KG1 (cell line): ENCODE results near the gene FCN2.

Experiments used
- DNase-seq: peaks from one replicate; lab custom pipeline; 2025; lab: John Stamatoyannopoulos, UW

Gene FCN2

GRCh38 chr9:134912126-134912840, 31.7 kb downstream of the FCN2 start:
- no peak for DNase-seq

GRCh38 chr9:134913041-134913712, 32.6 kb downstream of the FCN2 start:
- DNase-seq = no peak

GRCh38 chr9:134913713-134914500, 33.3 kb downstream of the FCN2 start:
- no peak for DNase-seq

DNA sequence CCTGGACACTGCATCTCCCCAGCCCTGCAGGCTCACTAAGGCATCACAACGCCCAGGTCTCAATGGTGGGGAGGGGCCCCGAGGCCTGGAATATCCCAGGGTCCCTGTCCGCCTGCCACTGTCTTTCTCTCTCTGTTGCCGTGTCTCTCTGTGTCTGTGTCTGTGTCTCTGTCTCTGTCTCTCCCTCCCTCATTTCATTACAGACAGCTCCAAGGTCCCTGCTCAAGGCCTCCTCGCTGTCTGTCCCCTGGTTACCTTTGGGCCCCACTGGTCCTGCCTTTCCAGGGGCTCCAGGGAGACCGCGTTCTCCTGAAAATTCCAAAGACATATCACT, 33.9 kb downstream of the FCN2 start:
- no peak for DNase-seq

DNA sequence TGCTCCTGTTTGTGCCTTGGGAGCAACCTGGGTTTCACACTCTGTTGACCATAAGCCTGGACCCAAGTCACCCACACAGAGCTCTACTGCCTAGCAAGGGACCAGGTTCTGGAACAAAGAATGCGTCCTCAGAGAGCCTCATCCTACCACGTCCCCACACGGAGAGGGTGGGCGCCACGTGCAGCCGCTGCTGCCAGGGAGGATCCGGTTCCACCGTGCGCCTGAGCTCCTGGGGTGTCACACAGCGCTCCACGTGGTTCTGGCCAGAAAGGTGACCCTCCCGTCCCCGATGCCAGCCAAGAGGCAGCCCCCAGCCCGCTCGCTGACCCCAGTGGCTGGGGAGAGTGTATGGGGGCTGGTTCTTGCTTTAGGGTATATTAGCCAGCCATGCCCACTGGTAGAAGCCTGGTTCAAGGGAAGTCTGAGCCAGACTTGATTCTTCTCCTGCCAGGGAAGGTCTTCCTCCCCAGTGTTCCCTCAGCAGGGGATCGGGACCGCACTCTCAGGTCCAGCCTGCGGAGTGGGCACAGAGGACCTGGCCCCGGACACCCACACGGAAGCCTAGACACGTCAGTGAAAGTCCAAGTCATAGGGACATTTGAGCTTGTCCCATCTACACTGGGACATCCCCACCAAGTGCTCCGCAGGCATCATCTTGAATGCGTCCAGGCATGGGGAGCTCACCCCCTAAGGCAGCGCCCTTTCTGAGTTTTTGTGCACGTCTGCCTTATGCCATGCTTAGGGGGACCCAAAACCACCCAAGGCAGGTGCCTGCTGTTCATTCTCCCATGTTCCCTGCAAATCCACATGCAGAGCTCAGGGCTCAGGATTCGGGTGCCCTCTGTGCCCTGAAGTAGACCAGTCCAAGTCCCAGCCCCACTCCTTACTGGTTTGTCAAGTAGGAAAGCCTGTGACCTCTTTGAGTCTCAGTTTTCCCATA, 34.7 kb downstream of the FCN2 start:
- DNase-seq = no peak

GRCh38 chr9:134916161-134916665, 35.6 kb downstream of the FCN2 start:
- DNase-seq = no peak

- DNase-seq = no peak
Observed at GRCh38 chr9:134917431-134918373, 37.1 kb downstream of the FCN2 start, which contains the start of gene FCN1. TSS of gene FCN1 (minus strand) at chr9:134917912. CDS start at chr9:134917871, 41 bp downstream.

GRCh38 chr9:134918646-134919045, 38.0 kb downstream of the FCN2 start:
- no peak for DNase-seq

DNA sequence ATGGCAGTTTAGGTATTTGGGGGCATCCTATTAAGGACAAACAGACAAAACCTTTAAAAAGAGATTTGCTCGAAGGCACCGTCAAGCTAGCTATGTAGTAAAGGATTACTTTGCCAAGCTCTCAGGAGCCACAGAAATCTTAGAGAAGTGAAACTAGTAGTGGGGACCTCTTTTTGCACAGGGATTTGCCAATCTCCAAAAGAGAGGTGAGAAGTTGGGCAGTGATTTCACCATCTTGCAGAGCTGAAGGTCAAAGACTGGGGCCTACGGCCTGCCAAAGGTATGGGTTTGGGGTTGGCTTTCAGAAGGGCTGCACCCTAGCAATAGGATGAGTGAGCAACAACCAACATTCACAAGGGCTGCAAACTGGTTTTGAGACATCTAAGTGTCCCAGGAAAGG, 38.7 kb downstream of the FCN2 start:
- DNase-seq = no peak

DNA sequence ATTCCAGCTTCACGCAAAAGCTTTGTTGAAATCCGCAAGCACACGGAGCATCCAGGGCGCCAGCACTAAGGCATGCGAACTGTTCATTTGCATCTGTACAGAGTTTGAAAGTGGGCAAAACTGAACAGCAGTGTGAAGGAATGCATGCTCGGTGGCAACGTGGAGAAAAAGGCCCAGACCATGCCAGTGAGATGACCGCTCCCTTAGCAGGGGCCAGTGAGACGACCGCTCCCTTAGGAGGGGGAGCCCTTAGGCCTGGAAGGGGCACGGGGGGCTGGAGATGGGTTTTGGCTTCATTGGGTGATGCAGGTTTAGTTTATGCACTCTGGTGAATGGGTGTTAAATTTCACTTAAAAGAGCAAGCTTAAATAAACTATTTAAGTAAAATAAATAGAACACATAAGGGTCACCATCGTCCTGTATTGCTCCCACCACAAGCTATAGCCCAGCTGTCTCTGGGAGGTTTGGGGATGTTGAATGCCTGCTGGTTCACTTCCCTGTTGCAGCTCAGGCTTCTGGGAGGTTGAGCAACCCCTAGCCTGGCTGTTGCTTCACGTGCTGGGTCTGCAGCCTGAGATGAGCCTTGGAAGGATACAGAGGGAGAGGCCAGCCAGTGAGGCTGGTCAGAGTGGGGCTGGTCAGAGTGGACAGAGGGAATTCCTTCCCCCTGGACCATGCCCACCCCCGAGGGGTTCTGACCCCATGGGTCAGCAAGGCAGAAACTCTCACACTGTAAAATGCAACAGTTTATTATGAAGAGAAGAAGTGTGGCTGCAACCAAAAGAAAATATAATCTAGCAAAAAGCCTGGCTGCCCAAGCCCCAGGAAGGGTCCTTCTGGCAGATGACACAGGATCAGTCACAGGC, 41.7 kb downstream of the FCN2 start:
- DNase-seq = peak; percentile 7

GRCh38 chr9:134922932-134923240, 42.3 kb downstream of the FCN2 start:
- DNase-seq = no peak

DNA sequence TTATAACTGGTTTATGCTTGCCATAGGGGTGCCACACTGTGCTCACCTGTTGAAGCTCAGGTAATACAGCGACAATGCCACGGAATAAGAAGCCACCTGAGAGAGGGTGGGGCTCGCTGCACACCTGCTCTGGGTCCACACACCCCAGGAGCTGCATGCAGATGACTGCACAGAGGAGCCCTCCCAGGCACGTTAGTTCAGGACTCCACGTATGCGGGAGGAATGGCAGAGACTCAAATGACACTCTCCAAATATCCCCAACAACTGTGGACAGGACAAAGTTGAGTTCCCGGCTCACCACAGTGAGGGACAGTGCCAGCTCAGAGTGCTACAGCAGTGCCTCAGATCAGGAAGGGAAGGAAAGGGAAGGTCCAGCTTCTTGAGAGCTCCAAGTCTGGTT, 42.9 kb downstream of the FCN2 start:
- no peak for DNase-seq

DNA sequence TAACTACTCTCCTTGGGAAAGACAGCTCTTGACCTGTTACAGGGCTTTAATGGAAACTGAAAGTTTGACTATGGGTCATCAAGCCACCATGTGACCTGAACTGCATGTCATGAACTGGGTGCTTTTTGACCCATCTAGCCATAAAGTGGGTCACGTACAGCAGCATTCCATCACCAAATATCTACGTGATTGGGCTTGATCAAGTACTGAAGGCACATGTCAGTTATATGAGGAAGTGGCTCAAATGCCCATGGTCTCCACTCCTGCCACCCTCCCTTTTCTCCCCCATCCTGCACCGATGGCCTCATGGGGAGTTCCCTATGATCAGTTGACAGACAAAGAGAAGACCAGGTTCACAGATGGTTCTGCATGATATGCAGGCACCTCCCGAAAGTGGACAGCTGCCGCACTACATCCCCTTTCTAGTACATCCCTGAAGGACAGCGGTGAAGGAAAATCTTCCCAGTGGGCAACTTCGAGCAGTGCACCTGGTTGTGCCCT, 44.5 kb downstream of the FCN2 start:
- no peak for DNase-seq

- DNase-seq = no peak
Observed at GRCh38 chr9:134928436-134929192, 48.0 kb downstream of the FCN2 start.

DNA sequence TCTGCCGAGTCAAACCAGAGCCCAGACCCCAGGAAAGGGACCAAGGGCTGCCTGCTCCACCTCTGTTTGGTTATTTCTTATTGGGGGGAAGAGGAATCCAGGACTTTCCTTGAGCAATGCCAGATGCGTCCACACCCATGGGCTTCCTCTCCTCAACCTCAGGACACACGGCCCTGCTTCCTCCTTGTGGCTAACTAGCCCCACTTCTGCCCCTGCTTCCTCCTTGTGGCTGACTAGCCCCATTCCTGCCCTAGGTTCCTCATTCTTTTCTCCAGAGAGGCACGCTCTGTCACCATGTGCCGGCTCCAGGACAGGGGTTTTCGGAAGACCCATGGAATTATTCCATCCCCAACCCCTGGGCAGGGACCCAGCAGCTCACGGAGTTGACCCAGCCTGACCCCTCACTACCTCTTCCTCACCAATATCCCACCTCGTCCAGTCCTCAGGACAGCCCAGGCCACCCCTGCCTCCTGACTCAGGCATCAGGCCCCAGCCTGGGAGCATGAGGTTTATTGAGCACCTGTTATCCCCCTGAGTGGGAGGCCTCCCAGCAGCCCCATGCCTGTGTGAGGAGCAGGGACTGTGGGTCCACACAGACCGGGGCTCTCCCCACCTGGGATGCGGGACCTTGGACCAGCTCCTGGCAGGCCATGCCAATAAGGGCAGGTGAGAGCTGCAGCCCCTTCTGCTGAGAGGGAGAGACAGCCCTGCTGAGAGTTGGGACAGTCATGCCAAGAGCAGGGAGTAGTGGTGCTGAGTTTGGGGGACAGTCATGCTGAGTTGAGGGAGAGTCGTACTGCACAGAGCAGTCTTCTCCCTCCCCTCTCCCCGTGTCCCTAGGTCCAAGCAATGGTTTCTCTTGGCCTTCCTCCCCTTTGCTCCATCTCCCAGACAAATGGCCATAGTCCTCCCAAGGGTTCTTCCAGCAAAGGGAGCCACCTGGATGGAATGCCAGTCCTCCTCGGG, 48.9 kb downstream of the FCN2 start:
- peak; percentile 62 for DNase-seq

DNA sequence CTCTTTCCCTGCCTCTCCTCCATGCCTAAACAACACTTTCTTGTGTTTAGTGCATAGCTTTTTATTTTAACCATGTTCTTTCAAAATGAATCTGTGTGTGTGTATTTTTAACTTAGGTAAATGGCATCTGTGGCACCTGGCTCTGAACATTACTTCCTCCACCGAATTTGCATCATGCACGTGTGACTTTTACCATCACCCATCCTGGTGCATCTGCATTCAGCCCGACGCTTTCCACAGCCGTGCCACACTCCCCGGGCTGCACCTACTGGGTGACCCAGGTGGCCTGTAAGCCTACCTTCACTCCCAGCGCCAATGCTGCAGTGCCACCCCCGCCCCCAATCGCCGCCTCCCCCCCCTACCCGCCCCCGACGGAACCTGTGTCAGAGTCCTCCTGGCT, 49.8 kb downstream of the FCN2 start:
- no peak for DNase-seq

DNA sequence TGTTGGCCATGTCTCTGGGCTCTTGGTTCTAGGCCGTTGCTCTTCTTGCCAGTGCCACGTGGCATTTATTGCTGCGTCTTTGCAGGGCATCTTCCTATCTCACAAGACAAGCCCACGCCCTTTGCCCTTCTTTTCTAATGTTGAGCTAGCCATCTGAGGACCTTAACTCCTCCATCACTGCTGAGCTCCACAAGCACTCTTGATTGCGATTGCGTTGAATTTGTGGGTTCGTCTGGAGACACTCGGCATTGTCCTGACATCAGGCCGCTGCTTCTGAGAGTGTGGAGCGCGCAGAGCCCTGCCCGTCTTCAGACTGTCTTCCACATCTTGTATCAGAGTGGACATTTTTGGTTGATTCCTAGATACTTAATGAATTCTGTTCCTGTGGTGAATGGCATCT, 51.6 kb downstream of the FCN2 start:
- DNase-seq = no peak

- no peak for DNase-seq
Observed at GRCh38 chr9:134932606-134933005, 52.0 kb downstream of the FCN2 start.
